ENCODE data around the gene TMED6.
A peak's percentile ranks its signal among the peaks of the same experiment; 100 is the strongest.
"Not testable (repeated sequence)": the region's sequence is repeated elsewhere in the genome, so short reads cannot be mapped to it uniquely, and the experiment has no call there.

The TMED6 gene

DNA sequence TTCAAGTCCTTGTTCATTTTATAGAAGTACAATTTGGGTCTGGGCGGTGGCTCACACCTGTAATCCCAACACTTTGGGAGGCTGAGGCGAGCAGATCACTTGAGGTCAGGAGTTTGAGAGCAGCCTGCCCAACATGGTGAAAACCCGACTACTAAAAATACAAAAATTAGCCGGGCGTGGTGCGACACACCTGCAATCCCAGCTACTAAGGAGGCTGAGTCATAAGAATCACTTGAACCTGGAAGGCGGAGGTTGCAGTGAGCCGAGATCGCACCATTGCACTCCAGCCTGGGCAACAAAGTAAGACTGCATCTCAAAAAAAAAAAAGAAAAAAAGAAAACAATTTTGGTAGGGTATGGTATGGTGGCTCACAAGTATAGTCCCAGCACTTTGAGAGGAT lies 8.5 kb upstream of the TMED6 start:
- not testable (repeated sequence) for DNase-seq (ENCODE audit: low read depth in 2 of 2)

DNA sequence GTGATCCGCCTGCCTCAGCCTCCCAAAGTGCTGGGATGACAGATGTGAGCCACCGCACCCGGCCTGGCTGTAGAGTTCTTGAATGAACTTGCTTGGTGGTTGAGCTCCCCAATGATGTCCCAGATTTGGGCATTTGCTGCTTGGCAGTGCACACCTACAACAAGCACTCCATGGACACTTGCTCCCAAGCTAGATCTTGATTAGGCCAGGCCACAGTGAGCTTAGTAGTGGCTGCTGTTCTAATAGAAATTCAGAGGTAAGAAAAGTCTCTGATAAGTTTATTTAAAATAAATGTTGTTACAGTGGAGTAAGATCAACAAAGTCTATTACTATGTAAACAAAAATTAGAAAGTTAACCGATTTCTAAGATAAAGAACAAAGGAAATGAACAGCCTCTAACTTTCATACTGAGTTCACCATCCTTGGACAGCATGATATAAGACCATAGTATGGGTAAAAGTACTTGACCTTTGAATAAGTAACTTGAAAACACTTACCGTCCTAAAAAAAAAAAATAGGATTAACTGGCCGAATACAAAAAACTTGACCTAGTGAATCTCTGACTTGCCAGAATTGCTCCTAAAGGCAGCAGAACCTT lies 951 bp downstream of the TMED6 start:
- no peak for DNase-seq (ENCODE audit: low read depth in 2 of 2)

DNA sequence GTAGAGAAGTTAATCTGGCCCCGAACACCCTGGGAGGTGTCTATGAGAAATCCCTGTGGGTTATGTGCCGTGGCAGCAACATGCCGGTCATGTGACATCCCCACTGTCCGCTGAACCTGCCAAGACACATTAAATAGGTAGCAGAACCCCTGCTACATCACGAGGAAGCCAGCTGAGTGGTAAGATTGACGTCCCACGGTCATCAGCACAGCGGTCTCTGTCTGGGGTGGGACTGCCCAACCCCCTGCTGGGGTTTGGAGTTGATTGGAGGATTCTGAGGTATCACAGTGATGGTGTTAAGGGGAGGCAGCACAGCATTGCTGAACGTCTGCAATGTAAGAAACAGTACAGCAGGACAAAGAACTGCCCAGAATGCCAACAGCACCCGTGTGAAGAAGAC lies 2.0 kb downstream of the TMED6 start:
- no peak for DNase-seq (ENCODE audit: low read depth in 2 of 2)

DNA sequence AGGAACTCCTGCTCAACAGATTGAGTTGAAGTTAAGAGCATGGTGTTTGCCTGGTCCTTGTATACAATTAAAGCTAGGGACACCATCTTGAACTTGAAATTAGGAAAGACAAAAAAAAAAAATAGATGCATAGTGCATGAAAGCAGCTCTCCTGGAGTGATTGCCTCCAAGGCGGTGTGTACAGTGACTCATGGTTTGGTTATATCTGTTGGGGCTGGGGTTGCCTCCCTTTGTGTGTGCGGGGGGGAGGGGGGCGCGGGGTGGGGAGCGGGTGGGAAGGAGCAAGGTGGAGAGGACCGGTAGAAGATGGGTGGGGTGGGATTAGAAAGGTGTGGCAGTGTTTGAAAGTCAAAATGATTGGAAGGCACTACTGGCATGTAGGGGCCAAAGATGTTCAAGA lies 3.4 kb downstream of the TMED6 start:
- DNase-seq (ENCODE audit: low read depth in 2 of 2): no peak

DNA sequence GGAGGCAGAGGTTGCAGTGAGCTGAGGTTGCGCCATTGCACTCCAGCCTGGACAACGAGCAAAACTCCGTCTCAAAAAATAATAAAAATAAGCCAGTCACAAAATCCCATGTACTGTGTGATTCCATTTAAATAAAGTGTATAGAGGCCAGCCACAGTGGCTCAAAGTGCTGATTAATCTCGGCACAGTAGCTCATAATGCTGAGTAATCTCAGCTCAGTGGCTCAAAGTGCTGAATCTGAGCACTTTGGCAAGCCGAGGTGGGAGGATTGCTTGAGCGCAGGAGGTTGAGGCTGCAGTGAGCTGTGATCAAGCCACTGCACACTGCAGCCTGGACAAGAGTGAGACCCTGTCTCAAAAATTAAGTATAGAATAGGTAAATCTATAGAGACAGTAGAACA lies 4.9 kb downstream of the TMED6 start:
- DNase-seq (ENCODE audit: low read depth in 2 of 2): no peak

DNA sequence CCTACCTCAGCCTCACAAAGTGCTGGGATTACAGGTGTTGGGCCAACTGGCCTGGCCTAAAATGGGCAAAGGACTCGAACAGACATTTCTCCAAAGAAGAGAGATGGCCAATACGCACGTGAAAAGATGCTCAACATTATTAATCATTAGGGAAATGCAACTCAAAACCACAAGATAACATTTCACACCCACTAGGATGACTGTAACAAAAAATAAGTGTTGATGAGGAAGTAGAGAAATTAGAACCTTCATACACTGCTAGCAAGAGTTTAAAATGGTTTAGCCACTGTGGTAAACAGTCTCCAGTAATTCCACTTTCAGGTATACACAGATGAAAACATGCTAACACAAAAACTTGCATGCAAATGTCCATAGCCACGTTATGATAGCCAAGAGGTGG lies 5.7 kb downstream of the TMED6 start:
- DNase-seq (ENCODE audit: low read depth in 2 of 2): no peak

DNA sequence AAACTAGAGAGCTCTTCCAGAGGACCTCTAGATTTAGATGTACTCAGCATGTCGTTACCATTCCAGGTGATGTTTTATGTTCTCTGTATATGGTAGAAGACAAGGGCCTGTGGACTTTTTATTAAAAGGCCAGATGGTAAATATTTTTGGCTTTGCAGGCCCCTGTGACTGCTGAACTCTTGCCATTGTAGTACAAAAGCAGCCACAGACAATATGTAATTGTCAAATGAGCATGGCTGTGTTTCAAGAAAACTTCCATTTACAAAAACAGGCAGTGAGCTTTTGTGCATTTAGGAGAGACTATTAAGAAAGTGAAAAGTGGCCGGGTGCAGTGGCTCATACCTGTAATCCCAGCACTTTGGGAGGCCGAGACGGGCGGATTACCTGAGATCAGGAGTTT lies 7.4 kb downstream of the TMED6 start:
- no peak for DNase-seq (ENCODE audit: low read depth in 2 of 2)

DNA sequence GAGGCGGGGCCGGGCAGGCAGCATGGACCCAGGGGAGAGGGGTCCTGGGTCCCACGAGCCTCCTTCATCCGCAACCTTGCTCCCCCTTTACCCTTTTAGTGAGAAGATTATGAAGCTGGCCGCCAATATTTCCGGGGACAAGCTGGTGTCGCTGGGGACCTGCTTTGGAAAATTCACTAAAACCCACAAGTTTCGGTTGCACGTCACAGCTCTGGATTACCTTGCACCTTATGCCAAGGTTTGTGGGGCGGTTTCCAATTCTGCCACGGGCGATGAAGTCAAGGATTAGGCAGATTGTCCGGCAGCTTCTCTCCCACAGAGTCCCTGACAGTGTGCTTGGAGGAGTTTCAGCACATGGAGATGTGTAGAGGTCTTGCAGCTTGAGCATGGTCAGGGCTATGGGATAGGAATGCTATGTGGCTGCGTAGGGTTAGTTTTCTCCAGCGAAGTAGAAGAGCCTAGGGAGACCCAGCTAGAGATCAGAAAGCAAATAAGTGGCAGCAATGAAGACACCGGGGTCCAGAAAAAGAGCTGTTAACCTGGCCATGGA lies 11.4 kb downstream of the TMED6 start:
- no peak for DNase-seq (ENCODE audit: low read depth in 2 of 2)

DNA sequence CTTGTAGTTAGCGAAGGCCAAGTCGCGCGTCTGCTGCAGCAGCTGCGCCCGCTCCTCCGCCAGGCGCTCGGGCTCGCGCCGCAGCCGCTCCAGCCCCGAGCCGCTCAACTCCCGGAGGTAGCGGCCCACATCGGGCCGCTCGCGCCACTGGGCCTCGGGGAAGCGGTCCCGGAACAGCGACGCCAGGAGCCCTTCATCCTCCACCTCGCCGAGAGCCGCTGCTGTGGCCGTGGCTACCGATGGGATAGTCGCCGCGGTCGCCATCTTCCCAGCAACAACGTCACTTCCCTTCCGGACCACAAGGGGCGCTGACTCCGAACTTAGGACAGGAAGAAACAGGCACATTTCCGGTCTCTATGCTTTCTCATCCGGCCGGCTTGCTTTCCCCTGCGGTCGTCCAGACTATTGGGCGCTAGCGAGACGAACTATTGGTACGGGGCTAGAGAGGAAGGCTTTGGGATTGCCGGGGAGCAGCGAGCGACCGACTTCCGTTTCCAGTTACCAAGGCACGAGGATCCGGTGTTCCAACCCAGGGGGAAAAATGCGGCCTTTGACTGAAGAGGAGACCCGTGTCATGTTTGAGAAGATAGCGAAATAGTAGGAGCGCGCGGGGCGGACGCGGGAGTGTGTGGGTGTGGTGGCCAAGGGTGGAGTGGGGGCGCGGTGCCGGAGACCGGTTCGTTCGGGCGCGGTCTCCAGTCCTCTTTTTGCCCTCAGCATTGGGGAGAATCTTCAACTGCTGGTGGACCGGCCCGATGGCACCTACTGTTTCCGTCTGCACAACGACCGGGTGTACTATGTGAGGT lies 12.1 kb downstream of the TMED6 start, which contains the start of the genes COG8 and NIP7:
Gene COG8, minus strand, starts transcription at position 276 of the 806 bp plus-strand sequence. Its CDS starts 12 bp downstream, at position 264.
Gene NIP7, plus strand, starts transcription at position 484 of the 806 bp plus-strand sequence. Its CDS starts 58 bp downstream, at position 542.
- DNase-seq (ENCODE audit: low read depth in 2 of 2): peak; percentile 84 to 86

DNA sequence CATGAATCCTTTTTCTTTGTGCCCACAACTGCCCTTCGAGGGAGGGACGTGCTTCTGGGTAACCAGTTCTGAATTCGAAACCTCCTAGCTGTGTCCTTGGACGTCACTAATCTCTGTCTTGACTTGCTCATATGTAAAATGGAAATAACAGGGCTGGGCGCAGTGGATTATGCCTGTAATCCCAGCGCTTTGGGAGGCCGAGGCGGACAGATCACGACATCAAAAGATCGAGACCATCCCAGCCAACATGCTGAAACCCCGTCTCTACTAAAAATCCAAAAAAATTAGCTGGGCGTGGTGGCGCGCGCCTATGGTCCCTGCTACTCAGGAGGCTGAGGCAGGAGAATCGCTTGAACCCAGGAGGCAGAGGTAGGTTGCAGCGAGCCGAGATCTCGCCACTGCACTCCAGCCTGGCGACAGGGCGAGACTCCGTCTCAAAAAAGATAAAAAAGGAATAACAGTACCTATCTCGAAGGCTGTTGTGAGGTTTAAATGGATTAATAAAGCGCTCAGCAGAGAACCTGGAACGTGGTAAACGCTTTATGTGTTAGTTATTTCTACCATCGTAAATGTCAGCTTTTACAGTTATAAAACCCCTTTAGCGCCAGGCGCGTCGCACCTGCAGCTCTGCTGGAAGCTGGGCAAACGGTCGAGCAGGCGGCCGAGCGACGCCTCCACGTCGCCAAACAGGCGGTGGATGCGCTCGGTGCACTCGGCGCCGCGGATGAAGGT lies 12.9 kb downstream of the TMED6 start:
- DNase-seq (ENCODE audit: low read depth in 2 of 2): no peak

DNA sequence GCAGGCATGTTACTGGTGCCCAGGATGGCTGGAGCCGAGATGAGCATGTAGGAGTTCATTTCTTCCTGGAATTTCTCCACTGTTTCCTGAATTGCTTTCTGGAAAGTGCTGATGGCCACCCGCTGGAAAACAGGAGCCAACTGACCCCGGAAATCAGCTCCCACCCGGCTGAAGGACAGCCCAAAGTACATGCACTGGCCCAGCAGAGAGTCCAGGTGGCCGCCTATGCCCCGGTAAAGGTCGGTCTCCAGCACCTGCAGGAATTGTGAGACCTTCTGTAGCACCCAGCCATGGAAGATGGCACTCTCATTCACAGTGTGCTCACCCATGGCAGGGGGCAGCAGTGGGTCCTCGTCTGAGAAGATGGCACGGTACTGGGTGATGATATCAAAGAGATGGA lies 16.9 kb downstream of the TMED6 start:
- no peak for DNase-seq (ENCODE audit: low read depth in 2 of 2)

DNA sequence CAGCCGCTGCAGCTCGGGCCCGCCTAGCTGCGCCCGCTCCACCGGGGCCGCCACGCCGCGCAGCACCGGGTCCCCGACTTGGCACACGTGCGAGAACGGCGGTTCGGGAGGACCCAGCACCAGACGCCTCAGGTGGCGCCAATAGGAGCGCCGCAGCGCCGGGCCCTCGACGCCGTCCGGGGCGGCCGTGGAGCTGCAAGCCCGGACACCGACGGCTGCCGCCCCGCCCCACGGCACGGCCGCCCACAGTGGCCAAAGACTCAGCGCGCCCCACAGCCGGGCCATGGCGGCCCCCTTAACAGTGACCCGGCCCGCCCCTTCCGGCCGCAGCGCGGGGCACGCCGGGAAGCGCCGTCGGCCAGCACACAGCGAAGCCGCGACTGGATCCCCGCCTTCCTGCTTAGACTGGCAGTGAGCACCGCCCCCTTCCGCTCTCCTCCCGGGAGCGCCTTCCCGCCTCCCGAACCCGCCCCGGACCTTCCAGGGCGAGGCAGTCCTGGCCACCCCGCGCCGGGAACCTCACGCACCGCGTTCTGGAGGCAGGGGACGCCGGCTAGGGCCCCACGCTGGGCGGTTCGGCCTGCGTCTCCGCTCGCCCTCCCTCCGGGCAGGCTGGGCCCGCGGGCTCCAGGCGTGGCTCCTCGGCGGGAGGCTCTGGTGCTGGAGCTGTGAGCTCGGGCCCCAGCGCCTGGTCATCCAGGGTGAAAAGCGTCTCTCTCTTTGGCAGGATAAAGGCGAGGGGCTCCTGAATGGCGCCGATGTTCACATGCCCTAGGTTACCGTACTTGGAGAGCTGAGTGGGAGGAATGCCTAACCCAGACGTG lies 21.1 kb downstream of the TMED6 start, which contains the start of gene PDF:
Gene PDF, minus strand, starts transcription at position 303 of the 824 bp plus-strand sequence. Its CDS starts 18 bp downstream, at position 285.
- peak; percentile 66 to 73 for DNase-seq (ENCODE audit: low read depth in 2 of 2)

DNA sequence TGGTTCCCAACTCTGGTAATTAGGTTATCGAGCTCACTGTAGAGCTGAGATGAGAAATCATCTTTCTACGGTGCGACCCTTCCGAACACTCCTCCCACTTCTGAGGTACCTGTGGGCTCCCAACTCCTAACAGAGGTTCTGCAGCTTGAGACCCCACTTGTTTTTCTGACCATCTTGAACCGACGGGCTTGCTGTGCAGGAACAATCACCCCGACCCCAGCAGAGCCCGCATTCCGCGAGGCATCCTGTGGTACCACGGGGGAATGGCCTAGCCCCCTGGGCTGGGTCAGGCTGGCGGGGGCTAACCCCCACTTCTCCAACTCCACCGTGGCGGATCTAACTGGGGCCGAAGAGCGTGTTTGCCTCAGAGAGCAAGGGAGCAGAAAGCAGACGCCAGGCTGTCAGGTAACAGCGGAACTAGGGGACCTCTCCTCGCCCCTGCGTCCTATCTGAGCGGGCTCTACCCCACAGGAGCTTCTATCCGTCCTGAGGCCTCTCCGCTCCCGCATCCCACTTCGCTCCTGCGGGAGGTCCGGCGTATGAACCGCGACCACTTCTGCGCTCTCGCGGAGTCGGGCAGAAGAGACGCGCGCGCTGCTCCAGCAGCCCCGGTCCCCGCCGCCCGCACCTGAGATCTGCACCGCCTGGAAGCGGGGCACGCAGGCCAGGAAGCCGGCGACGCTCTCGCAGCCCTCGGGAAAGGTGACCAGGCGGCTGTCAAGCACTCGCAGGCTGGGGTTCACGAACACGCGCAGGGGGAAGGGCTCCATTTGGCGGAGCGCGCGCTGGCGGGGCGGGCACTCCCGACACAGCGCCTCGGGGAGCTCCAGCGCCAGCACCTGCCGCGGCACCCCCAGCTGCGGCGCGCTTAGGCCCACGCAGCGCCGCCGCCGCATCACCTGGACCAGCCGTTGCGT lies 22.0 kb downstream of the TMED6 start:
- no peak for DNase-seq (ENCODE audit: low read depth in 2 of 2)

DNA sequence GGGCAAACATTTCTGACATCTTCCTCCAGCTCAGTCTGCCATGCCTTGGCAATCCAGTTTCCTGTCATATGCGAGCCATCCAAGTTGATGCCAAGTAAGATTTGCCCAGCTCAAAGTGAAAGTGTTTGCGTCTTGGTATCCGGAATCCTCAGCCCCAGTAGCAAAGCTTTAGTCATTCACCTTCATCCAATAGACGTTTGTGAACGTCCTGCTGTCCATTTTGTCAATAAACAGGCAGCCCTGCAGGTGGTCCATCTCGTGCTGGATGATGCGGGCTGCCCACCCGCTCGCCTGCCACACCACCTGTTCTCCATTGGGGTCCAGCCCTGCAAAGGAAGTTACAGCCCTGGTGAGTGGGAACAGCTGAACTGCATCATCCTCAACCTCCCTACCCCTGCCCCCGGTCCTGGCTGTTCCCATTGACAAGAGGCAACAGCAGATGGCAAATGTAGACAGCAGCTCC lies 22.7 kb downstream of the TMED6 start:
- DNase-seq (ENCODE audit: low read depth in 2 of 2): no peak

DNA sequence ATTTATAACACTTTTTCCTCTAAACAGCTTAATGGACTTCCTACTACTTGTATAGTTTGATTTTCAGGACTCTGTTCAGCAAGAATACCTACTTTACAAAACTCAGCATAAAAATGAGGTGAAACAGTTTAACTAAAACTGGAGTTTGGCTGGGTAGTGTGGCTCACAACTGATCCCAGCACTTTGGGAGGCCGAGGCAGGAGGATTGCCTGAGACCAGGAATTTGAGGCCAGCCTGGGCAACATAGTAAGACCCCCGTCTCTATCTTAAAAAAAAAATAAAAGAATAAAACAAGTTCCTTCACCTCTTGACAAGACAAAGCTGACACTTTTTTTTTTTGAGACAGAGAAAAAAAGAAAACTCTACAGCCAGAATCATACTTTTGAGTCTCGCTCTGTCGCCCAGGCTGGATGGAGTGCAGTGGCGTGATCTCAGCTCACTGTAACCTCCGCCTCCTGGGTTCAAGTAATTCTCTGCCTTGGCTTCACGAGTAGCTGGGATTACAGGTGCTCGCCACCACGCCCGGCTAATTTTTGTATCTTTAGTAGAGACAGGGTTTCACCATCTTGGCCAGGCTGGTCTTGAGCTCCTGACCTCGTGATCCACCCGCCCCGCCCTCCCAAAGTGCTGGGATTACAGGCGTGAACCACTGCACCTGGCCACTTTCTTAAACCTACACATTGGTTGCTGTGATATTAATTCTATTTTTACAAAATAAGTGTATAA lies 23.8 kb downstream of the TMED6 start:
- DNase-seq (ENCODE audit: low read depth in 2 of 2): no peak

DNA sequence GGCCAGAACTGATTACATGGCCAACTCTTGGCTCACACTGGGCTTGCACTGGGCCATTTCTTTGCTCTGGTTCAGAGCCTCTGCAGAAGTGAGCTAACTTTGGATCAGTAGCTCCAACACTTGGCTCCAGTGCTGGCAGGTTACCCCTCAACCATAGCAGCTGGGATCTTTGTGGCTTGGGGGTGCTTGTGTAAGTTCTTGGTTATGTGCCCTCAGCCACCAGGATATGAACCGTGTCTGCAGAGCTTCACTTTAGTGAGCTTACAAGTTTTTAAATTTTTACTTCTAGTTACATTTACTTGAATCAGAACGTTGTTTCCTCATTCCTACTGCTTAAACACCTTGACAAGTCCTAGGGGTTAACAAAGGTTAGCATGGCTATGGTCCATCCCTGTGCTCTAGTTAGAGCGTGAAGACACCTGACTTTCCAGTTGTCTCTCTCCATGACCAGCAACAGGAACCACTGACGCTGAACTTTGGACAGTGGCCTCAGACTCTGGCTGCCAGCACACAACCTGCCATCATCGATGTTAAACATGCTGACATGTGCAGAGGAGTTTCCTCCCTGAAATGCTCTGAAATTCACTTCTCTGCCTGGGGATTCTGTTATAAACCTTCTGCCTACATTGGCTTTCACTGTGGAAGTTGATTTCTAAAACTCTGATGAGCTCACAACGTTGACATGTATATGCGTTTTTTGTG lies 25.3 kb downstream of the TMED6 start:
- DNase-seq (ENCODE audit: low read depth in 2 of 2): no peak

DNA sequence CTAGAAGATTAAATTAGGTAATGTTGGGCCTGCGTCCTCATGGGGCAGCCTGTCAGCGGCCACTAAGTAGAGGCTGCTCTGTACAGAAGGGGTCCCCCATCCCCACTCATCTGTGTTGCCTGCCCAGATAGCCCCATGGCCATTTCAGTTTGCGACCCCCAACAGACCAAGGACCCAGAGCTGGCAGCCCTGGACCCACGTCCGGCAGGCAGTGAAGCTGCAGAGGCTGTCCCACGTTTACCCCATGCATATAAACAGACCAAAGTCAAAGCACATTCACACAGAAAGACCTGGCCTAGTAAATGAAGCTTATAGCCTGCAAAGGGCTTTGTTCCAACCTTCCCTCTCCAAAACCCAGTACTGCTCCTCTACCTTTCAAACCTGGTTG lies 25.8 kb downstream of the TMED6 start:
- DNase-seq (ENCODE audit: low read depth in 2 of 2): no peak

DNA sequence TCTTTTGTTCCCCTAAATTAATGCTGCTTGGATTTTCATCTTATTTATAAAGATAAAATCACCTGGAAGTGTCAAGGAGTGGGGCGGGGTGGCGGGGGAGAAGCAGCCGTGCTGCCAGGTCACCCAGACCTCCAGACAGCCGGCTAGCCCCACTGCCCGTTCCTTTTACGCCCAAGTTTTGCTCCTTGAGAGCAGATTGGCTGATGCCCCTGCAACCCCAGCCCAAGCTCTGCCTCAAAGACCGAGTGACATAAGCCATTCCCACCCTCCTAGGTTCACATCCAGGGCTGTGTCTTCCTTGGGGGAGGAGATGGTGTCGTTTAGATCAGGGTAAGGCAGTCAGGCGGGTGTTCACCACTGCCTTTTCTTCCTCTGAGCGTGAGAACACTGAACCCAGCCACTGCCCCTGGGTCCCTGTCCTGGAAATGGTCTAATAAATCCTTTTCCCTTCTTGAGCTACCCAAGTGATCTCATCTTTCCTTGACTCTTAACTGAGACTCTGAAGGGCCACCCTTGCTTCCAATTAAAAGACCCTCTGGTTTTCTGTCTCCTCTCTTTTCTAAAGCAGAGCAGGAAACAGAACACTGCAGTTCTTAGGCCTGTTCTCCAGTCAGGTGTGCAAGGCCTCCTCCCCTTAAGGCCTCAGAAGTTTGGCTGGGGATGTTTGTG lies 26.9 kb downstream of the TMED6 start:
- DNase-seq (ENCODE audit: low read depth in 2 of 2): no peak
